Smooth muscle cell of bladder (primary cell): Measurements from ENCODE around the gene OR1M1. TPM values are rescaled to one million over a fixed set of nuclear protein-coding genes. Genes with fewer than 3 reads are reported as not detected.

Source experiments
- total RNA-seq: library from RNA; depleted of rRNA; stranded (reverse); fragments of >200 nt; gene quantifications from 2 replicates; pipeline ENCODE4 v1.2.3, GENCODE V29; 2014

Gene OR1M1
- total RNA-seq, result not detected in 2 replicates

GRCh38 chr19:9086761-9087160, at the start of gene OR1M1:
OR1M1 (plus strand) TSS chr19:9087061; CDS start chr19:9093245, 6,184 bp downstream.

GRCh38 chr19:9107375-9107774, 20.5 kb downstream of the OR1M1 start, which contains the start of gene OR7G2:
OR7G2 (minus strand) TSS chr19:9107475; CDS start chr19:9103243, 4,232 bp downstream.

GRCh38 chr19:9115307-9115813, 28.5 kb downstream of the OR1M1 start, which contains the start of gene OR7G1:
OR7G1 (minus strand) TSS chr19:9115763; CDS start chr19:9115763, 0 bp downstream.

GRCh38 chr19:9126900-9127405, 40.1 kb downstream of the OR1M1 start, which contains the start of gene OR7G3:
OR7G3 (minus strand) TSS chr19:9126950; CDS start chr19:9126950, 0 bp downstream.

GRCh38 chr19:9140159-9140874, 53.5 kb downstream of the OR1M1 start, which contains the start of gene ZNF317:
ZNF317 (plus strand) TSS chr19:9140397; CDS start chr19:9156017, 15,620 bp downstream.

Other genes starting within 250 kb of the OR1M1 start
- under 0.01 TPM in 1 of 2 replicates, not detected in the other for gene MUC16, start 76.7 kb upstream of the OR1M1 start, total RNA-seq
- gene OR7G2, start 20.4 kb downstream of the OR1M1 start, total RNA-seq, result not detected in 2 replicates
- gene OR7G1, start 28.7 kb downstream of the OR1M1 start, total RNA-seq, result not detected in 2 replicates
- not detected in 2 replicates for gene OR7G3, start 39.9 kb downstream of the OR1M1 start, total RNA-seq
- 10.5 and 13.0 TPM in 2 replicates for gene ZNF317, start 53.3 kb downstream of the OR1M1 start, total RNA-seq
- not detected in 2 replicates for gene OR7D2, start 91.9 kb downstream of the OR1M1 start, total RNA-seq
- gene OR7D4, start 132.5 kb downstream of the OR1M1 start, total RNA-seq, result not detected in 2 replicates
- not detected in 2 replicates for gene OR7E24, start 163.9 kb downstream of the OR1M1 start, total RNA-seq
- 6.9 and 7.7 TPM in 2 replicates for gene ZNF699, start 222.8 kb downstream of the OR1M1 start, total RNA-seq
- 10.0 and 10.4 TPM in 2 replicates for gene ZNF559, start 237.1 kb downstream of the OR1M1 start, total RNA-seq